CD4-positive, alpha-beta T cell treated with Interleukin-4 for 1 hour (primary cell): Measurements from ENCODE around the gene OR2AT4.
"Not testable (repeated sequence)": the region's sequence is repeated elsewhere in the genome, so short reads cannot be mapped to it uniquely, and the experiment has no call there.

Experiments
- DNase-seq, 2 donors: peaks; one replicate each; pipeline ENCODE4 v3.0.0-alpha.2; 2020 to 2022

Gene OR2AT4

DNA sequence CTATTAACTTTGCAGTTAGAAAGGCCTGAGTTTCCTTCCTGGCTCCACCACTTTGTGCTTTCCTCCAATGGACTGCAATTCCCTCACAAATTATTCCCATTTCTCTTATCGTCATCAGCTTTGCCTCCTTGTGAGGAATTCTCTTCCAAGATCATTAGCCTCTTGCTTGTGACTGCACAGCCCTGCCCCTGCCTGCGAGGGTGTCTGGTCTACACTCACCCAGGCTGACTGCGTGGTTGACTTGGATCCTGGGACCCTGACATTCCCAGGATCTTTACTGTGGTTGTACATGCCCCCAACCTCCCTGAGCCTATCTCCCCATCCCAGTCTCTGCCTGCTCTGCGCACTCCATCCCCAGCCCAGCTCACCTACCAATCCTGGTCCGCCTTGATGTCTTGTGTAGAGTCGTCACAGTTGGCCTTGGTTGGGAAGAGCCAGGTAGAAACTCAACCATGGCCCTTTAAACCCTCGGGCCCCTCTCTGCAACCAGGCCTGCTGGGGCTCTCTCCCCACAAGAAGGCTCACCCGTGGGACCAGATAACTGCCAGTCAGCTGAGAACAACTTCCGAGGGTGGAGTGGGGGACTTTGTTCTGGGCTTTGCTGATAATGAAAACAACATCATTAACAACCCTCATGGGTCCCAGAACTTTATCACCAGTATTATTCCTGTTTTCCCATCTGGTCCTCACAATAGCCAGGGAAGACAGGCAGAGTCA lies at the start of gene OR2AT4:
Gene OR2AT4 (minus strand): TSS at position 421 of the 717 bp plus-strand sequence.
- no peak for DNase-seq

DNA sequence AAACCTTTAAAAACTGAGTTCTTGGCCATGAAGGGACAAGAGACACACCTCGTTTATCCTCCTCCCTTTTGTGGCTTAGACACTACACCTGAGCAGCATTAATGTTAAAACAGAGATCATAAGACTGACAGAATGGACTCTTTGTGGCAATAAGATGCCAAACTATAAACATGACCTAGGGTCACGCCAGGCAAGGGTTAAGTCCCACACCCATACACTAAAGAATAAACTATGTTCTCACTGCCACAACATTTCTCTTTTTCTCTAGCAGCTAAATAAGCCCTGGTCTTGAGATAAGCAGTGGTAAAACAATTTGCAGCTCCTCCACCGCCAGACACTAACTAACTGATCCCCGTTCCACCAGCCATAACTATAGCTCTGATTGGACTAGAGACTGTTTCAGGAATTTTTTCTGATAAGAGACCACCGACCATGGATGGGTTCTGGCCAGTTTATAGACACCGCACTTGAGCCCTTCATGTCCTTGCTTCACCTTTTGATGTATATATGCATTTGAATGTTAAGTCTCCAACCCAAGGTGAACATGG lies 49.4 kb upstream of the OR2AT4 start:
- no peak for DNase-seq

DNA sequence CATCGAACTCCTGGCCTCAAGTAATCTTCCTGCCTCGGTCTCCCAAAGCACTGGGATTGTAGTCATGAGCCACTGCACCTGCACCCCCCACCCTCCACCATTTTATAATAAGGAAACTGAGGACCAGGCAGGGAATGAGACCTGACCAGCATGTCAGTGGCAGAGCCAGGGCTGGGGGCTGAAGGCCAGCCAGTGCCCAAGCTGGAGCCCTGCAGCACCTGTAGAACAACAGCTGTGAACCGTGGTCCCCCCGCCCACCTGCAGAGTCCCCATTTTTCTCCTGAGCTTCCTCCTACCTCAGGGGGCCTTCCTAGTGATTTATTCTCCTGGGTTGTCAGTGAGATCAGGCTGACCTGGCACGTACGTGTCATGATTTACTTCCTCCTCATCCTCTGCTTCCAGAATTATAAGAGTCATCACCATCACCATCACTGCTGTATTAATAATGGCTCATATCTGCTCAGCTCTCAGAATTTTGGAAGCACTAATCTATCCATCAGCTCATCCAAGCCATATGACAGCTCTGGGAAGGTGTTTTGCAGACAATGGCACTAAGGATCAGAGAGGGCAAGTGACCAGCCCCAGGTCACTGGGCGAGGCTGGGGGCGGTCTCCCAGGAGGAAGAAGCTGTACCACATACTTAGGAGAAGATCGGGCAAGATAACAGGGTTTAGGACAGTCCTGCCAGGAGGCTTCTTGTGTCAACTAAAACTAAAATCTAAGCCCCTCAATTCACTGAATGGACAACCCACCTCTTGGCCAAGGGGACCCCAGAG lies 48.7 kb upstream of the OR2AT4 start:
- DNase-seq: no peak

DNA sequence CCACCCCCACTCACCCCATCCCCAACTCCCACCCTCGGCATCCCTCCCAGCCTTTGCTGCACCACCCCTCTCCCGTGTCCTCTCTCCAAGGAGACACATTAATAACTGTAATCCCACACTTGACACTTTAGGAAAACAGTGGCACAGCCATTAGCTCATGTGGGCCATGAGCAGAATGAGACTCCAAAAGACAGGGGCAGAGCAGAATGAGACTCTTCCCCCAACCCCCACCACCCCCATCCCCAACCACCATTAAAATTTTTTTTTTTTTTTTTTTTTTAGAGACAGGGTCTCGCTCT lies 48.0 kb upstream of the OR2AT4 start:
- DNase-seq: no peak

DNA sequence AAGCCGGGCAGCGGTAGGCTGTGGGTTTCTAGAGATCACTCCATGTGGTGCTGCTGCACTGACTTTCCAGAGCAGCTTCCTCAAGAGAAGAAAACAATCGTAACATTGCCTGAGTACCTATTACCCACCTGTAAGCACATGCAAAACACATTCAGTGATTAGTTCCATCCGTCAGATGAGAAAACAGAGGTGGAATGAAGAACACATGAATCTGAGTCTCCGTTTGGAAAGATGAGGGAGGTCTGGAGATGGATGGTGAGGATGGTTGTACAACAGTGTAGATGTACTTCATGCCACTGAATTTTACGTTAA lies 46.7 kb upstream of the OR2AT4 start:
- no peak for DNase-seq

DNA sequence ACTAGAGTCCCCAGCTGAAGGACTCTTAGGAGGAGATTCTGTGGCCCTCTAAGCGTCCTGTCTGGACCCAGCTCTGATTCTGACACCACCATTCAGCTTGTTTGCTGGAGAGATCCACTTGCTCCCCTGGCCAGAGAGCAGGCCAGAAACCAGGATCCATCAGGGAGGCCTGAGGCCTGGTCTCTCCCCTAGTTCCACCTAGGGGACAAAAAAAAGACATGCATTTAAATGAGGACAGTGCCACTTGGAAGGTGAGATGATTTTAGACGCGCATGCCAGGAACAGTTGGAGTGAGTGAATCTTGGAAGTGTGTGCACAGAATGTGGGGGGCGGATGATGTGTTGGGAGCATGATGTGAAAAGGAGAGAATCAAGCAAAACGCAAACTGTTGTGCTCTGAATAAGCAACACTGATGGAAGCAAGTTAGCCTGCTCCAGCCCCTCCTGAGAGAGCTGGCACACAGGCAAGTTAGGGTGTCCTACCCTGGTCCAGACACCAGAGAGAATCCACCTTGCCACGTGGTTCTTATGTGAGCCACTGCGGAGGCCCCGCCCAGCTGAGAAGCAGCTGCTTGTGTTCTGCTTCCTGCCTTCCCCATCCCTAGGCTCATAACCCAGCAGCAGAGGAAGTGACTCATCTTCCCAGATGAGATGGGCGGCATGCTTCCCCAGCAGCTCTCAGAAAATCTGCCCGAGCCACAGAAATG lies 46.2 kb upstream of the OR2AT4 start:
- peak; percentile 75 to 82 for DNase-seq

DNA sequence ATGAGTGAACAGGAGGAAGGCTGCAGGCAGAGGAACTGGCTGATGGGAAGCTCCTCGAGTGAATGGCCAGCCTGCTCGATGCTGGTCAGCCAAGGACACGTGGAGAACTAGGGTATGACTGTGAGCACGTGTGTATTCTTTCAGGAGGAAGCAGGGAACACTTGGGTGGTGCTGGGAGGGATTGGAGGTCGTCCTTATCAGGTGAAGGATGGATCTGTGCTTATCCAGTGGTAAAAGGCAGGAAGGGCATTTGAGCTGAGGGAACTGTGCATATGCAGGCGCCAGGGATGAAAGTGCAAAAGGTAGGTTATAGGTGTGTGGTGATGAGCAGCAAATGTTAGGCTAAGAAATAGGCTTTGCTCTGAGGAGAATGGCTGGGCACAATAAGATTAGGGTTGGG lies 44.5 kb upstream of the OR2AT4 start:
- no peak for DNase-seq

DNA sequence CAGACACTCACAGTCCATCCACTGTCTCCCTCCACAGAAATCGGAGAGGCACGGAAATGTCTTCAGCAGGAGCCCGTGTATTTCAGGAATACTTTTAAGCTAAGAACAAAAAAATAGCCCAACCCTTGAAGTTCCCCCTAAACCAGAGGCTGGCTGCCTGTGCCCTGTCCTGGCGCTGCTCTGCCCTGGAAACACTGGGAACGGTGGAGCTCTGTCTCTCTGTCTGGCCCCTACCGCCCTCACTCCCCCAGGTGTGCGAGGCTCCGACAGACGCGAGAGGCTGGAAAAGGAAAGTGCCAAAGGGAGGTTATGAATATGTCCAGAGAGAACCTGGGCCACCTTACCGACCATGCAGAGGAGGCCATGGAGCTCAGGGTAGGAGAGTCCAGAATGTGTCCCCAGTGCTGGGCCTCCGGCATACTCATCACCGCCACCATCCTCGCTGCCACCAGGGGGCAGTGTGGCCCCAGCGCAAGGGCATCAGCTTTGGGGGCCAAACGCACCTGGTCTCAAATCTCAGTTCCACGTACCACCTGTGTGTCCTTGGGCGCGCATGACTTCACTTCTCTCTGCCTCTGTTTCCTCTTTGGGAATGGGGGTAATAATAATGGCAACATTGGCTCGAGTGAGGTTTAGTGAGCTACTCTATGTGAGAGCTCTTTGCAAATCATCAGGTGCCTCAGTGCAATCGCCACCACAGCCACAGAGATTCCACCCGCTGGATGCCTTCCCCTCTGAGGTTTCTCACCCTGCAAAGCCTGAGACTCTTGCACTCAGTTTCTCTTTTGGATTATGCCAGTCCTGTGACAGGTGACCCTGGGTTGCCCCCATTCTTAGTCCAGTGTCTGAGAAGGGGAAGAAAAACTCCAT lies 43.8 kb upstream of the OR2AT4 start:
- DNase-seq: peak; percentile 71 to 77

DNA sequence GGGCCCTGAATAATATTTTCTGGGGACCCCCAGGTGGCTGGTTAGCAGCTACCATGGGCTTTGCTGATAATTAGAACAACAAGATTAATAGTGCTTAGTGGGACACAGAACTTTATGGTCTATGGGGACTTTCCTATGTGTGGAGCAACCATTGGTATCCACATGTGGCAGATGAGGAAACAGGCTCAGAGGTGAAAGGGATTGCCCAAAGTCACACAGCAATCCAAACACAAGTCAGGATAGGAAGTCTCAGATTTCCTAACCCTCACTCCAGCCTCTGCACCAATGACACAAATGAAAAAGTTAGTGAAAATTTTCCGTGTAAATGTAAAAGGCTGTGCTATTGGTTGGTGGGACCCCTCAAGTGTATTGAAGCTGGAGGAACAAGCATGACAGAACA lies 39.0 kb upstream of the OR2AT4 start:
- no peak for DNase-seq

DNA sequence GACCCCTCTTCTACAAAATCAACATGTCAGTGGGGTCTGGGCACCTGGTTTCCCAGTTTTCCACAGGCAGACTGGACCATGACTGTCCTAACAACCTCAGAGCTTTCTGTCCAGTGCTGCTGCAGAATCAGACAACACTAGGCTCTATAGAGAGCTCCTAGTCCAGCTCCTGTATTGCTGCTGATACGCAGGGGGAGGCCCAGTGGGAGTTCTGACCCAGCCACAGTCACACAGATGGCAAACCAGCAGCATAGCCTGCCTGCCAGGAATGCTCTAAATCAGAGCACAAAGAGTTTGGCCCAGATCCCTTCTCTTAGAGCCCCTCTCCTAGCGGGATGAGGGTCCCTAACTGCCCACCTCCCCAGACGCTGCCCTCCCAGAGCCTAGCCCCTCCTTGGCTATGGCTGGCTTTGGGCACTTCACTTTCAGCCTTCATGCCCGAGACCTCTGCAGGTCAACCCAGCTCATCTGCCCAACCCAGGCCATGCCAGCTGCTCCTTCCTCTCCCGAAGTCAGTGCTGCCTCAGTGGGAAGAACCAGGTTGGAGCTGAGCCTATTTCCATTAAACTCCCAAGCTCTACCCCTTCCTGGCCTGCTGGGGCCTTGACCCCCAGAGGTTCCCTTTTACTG lies 38.5 kb upstream of the OR2AT4 start:
- DNase-seq: no peak

DNA sequence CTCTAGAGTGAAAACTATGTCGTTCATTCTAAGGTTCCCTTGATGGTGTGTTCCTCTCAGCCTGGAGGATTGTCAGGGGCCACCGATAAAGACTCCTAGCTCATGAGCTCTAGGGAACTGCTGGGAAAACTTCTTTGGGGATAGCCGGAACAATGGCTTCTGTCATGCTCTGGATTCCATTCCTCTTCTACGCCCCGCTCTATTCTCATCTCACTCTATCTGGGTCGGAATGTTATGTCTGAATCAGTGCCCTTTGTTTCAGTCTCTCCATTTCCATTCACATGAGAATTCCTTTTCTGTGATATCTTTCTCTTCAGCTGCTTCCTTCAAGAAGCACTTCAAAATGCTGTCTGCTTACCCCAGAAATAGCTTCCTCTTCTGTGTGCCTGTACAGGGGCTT lies 37.3 kb upstream of the OR2AT4 start:
- DNase-seq: no peak

DNA sequence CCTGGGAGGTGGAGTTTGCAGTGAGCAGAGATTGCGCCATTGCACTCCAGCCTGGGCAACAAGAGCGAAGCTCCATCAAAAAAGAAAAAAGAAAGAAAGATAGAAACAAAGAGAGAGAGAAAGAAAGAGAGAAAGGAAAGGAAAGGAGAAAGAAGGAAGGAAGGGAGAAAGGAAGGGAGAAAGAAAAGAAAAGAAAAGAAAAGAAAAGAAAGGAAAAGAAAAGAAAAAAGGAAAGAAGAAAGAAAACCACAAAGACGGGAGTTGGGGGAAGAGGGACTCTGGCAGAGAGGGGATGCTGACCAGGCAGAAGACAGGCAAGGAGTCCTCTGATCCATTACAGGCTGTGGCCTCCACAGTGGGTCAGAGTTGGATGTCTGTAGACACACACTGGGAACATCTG lies 35.4 kb upstream of the OR2AT4 start:
- no peak for DNase-seq

DNA sequence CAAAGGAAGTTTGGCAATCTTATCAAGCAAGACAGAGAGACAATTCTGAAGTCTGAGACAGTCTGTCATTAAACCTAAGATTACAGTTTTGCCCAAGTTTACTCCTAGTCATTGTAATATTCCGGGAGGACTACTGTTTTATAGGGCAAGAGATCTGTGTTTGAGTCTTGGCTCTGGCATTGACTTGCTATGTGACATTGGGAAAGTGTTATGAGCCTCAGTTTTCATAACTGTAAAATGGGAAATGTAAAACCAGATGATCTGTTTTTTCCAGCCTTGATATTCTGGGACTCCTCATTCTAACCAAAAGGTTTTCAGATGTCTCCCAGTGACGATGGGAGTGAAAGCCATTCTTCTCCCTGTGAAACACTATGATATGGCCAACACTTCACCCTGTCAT lies 29.9 kb upstream of the OR2AT4 start:
- no peak for DNase-seq

DNA sequence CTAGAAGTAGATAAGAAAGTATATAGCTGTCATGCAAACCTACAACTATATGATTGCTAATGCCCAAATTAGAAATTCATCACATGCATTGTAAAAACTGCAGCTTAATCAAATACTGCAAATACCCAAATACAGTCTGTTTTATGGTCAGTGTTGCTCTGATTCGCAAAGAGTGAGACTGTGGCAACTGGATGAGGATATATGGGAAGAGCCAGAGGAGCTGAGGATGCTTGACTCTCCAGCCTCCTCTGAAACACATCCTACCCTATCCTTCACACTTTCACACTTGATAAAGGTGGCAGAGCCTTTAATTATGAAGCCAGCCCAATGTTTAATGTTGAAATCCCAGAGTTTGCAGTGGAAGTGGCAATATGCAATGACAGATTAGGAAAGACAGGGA lies 21.9 kb upstream of the OR2AT4 start:
- no peak for DNase-seq

DNA sequence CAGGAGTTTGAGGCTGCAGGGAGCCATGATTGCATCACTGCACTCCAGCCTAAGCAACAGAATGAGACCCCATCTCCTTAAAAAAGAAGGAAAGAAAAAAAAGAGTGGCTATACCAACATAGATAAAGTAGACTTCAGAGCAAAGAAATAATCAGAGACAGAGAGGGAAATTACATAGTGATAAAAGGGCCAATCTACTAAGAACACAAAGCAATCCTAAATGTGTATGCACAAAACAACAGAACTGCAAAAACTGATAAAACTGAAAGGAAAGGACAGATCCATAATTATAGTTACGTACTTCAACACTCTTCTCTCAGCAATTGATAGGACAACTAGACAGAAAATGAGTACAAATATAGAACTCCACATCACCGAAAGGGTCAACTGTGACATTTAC lies 17.8 kb upstream of the OR2AT4 start:
- DNase-seq: no peak

DNA sequence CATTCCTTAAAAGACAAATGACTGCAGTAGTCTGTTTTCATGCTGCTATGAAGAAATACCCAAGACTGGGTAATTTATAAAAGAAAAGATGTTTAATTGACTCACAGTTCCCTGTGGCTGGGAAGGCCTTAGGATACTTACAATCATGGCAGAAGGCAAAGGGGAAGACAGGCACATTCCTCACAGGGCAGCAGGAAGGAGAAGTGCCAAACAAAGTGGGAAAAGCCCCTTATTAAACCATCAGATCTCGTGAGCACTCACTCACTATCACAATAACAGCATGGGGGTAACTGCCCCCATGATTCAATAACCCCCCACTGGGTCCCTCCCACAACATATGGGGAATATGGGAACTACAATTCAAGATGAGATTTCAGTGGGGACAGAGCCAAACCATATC lies 16.4 kb upstream of the OR2AT4 start:
- DNase-seq: no peak

DNA sequence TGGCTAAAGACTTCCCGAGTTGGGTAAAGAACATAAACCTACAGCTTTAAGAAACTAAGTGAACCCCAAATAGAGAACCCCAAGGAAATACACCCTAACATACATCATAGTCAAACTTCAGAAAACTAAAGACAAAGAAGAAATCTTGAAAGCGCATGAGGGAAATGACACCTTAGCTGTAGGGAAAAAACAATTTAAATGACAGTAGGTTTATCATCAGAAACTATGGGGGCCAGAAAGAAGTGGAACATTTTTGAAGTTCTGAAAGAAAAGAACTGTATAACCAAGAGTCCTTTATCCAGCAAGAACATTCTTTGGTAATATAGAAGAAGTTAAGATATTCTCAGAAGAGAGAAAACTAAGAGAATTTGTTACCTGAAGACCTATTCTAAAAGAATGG lies 15.5 kb upstream of the OR2AT4 start:
- no peak for DNase-seq

DNA sequence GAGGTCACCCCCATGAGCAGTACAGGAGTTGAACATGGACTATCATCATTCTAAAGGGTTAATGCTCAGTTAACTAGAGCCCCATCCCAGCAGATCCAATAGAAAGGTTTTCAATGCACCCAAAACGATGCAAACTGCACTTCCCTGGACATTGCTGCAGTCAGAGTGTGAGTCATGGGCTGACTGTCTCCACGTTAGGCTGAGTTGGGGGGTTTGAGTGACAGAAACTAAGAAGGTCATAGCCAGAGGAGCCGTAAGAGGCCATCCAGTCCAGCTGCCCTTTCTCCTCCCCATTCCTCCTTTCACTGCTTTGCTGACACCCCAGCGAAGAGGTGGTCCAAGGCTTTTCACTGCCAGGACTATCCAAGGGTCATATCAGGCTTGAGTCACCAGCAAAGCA lies 10.5 kb upstream of the OR2AT4 start:
- no peak for DNase-seq

DNA sequence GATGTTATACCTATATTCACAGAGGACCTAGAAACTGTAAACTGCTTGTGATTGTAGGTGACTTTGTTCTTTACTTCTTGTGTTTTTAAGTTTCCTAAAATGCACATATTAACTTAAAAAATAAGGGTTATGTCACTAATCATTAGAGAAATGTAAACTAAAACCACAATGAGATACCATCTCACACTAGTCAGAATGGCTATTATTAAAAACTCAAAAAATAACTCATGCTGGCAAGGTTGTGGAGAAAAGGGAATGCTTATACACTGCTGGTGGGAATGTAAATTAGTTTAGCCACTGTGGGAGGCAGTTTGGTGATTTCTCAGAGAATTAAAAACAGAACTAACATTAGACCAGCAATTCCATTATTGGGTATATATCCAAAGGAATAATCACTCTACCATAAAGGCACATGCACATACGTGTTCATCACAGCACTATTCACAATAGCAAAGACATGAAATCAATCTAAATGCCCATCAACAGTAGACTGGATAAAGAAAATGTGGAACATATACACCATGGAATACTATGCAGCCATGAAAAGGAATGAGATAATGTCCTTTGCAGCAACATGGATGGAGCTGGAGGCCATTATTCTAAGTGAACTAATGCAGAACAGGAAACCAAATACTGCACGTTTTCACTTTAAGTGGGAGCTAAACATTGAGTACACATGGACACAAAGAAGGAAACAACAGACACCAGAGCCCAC lies 9.4 kb upstream of the OR2AT4 start:
- not testable (repeated sequence) for DNase-seq

DNA sequence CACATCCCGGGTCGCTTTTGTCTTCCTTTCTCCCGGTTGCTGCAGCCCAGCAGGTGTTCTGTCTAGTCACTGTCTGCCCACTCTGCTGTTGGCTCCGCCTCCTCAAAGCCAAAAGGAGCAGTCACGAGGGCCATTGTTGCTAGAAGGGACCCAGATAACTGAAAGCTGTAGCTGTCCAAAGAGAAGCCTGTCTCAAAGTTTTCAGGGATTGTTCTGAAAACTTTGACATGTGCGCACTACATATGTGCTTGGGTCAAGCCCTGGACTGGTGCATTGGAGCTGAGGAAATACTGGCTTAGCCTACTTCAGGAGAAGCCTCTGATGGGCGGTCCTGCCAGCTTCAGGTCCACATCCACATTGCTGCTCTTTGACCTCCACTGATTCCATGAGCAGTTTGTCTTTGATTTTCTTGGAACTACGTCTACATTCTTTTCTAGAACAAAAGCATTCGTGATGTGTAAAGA lies 8.8 kb upstream of the OR2AT4 start:
- no peak for DNase-seq

DNA sequence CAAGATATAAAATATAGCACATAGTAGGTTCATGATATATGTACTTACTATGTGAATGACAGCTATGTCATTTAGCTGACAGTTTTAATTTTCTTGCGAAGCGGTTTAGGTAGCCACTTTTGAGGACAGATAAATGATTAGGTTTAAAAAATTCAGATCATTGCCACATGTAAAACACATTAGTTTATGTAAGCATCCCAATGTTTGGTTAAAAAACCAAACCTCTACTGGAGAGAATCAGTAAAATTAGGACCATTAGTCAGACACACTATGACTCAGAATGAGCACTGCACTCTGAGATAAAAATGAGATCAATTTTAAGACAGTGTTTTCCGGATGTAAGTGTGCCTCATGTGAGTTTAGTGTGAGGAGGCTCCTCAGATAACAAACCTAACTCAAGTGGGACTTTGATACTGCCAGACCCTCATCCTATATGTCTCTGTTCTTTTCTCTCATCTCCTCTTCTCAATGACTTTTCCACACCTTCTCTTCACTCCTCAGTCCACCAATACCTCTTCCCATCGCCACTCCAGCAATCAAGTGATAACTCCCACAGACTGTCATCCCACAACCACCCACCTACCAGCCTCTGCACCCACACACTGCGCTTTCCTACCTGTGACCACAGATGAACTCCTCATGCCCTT lies 6.8 kb upstream of the OR2AT4 start:
- DNase-seq: no peak
